Midbrain (tissue), 1 donor: Measurements from ENCODE around the gene PTCSC3.
"Not testable (repeated sequence)": the region's sequence is repeated elsewhere in the genome, so short reads cannot be mapped to it uniquely, and the experiment has no call there.

Experiments used
- DNase-seq: peaks from one replicate; lab custom pipeline; 2025; lab: John Stamatoyannopoulos, UW

The PTCSC3 gene

GRCh38 chr14:36173161-36173560 lies 3.4 kb downstream of the PTCSC3 start:
- DNase-seq = no peak

GRCh38 chr14:36171607-36172006 lies 4.9 kb downstream of the PTCSC3 start:
- no peak for DNase-seq

GRCh38 chr14:36167431-36167830 lies 9.1 kb downstream of the PTCSC3 start:
- no peak for DNase-seq

- DNase-seq = no peak
Measured at GRCh38 chr14:36163451-36163850, 13.1 kb downstream of the PTCSC3 start.

GRCh38 chr14:36162267-36162666 lies 14.3 kb downstream of the PTCSC3 start:
- DNase-seq = no peak

- DNase-seq = no peak
Measured at GRCh38 chr14:36161776-36162175, 14.7 kb downstream of the PTCSC3 start.

- DNase-seq = no peak
Measured at GRCh38 chr14:36151335-36151734, 25.2 kb downstream of the PTCSC3 start.

GRCh38 chr14:36134038-36134437 lies 42.5 kb downstream of the PTCSC3 start:
- DNase-seq = no peak

- no peak for DNase-seq
Measured at GRCh38 chr14:36132826-36133225, 43.7 kb downstream of the PTCSC3 start.

GRCh38 chr14:36130186-36130585 lies 46.3 kb downstream of the PTCSC3 start:
- no peak for DNase-seq

- DNase-seq = no peak
Measured at GRCh38 chr14:36129181-36129580, 47.3 kb downstream of the PTCSC3 start.

GRCh38 chr14:36113341-36113740 lies 63.2 kb downstream of the PTCSC3 start:
- DNase-seq = no peak

GRCh38 chr14:36111822-36112583 lies 64.5 kb downstream of the PTCSC3 start:
- DNase-seq = no peak

GRCh38 chr14:36105401-36105800 lies 71.1 kb downstream of the PTCSC3 start:
- DNase-seq = no peak

GRCh38 chr14:36104258-36104657 lies 72.3 kb downstream of the PTCSC3 start:
- not testable (repeated sequence) for DNase-seq

- no peak for DNase-seq
Measured at GRCh38 chr14:36099619-36100018, 76.9 kb downstream of the PTCSC3 start.

GRCh38 chr14:36097356-36097755 lies 79.2 kb downstream of the PTCSC3 start:
- no peak for DNase-seq

- DNase-seq = no peak
Measured at GRCh38 chr14:36096090-36096489, 80.4 kb downstream of the PTCSC3 start.

- DNase-seq = no peak
Measured at GRCh38 chr14:36094963-36095362, 81.6 kb downstream of the PTCSC3 start.

GRCh38 chr14:36091096-36091495 lies 85.4 kb downstream of the PTCSC3 start:
- DNase-seq = no peak

- DNase-seq = no peak
Measured at GRCh38 chr14:36087411-36087810, 89.1 kb downstream of the PTCSC3 start.

GRCh38 chr14:36086629-36087395 lies 89.7 kb downstream of the PTCSC3 start:
- no peak for DNase-seq

- DNase-seq = no peak
Measured at GRCh38 chr14:36085861-36086260, 90.7 kb downstream of the PTCSC3 start.
